HepG2 (cell line): ENCODE results near the gene NRAP. TPM values are rescaled to one million over a fixed set of nuclear protein-coding genes. Genes with fewer than 3 reads are reported as not detected.

ENCODE experiments used
- BCL6 ChIP-seq: IDR thresholded peaks from 2 replicates; pipeline ENCODE4 v1.6.1; 2016; ENCODE audit warnings: missing genetic modification reagents, missing compliant biosample characterization
- CBX1 ChIP-seq: IDR thresholded peaks from one replicate; pipeline ENCODE4 v1.6.1; 2016; ENCODE audit warnings: antibody characterized with exemption, low read depth
- HOXA7 ChIP-seq: sonication (generic); formaldehyde crosslinking; IDR thresholded peaks from 2 replicates; pipeline ENCODE4 v1.8.1; 2022; ENCODE audit warnings: mild to moderate bottlenecking, missing genetic modification reagents, moderate library complexity
- RCOR2 ChIP-seq: IDR thresholded peaks from 2 replicates; pipeline ENCODE4 v1.6.1; 2016; ENCODE audit warnings: missing biosample characterization, missing genetic modification reagents
- REPIN1 ChIP-seq: sonication (generic); formaldehyde crosslinking; IDR thresholded peaks from 2 replicates; pipeline ENCODE4 v1.8.0; 2022; ENCODE audit warnings: missing genetic modification reagents, low read depth, mild to moderate bottlenecking, borderline replicate concordance
- ZFP36L1 ChIP-seq: sonication (generic); formaldehyde crosslinking; IDR thresholded peaks from 2 replicates; pipeline ENCODE4 v1.8.0; 2022; ENCODE audit warnings: mild to moderate bottlenecking, missing genetic modification reagents, moderate library complexity
- ZMYM4 ChIP-seq: sonication (generic); formaldehyde crosslinking; IDR thresholded peaks from 2 replicates; pipeline ENCODE4 v1.8.1; 2023; ENCODE audit warnings: mild to moderate bottlenecking, missing genetic modification reagents
- ZNF260 ChIP-seq: sonication (generic); formaldehyde crosslinking; IDR thresholded peaks from 2 replicates; pipeline ENCODE4 v1.4.0; 2020; ENCODE audit warnings: missing genetic modification reagents, low read depth, mild to moderate bottlenecking, borderline replicate concordance
- ZNF629 ChIP-seq: sonication (generic); formaldehyde crosslinking; conservative IDR thresholded peaks from 2 replicates; pipeline ENCODE4 v1.5.0; 2020; ENCODE audit warnings: missing genetic modification reagents
- ZNF816 ChIP-seq: sonication (generic); formaldehyde crosslinking; IDR thresholded peaks from 2 replicates; pipeline ENCODE4 v1.8.0; 2022; ENCODE audit warnings: missing genetic modification reagents, mild to moderate bottlenecking, borderline replicate concordance
- polyA plus RNA-seq, 8 experiments: library from polyadenylated mRNA; depleted of rRNA in 3 of 8; stranded (reverse) in 7 of 8; unstranded in 1 of 8; fragments of >200 nt; fragmentation: Illumina TruSeq in 4 of 8; extraction: Trizol in 4 of 8; gene quantifications; 2 replicates each; pipeline versions ENCODE4 v1.2.1 to v1.2.3, GENCODE V29; 2011 to 2016; ENCODE audit warnings: low read depth in 4 of 8, missing spikeins in 1 of 8, mixed read lengths in 1 of 8; ENCODE audit not compliant: insufficient read depth in 1 of 8
- total RNA-seq, 5 experiments: library from RNA; depleted of rRNA; stranded (reverse); fragments of >200 nt; fragmentation: Illumina TruSeq; extraction: Trizol; gene quantifications; 2 replicates each; pipeline ENCODE4 v1.2.3, GENCODE V29; 2016; ENCODE audit warnings: low read depth in 1 of 5
- TF ChIP-seq, protein P1 (sequence below): sonication (generic); formaldehyde crosslinking; IDR thresholded peaks from one replicate; pipeline ENCODE4 v1.5.1; 2020; ENCODE audit warnings: mild to moderate bottlenecking, missing genetic modification reagents; ENCODE audit errors: not compliant biosample characterization
- TF ChIP-seq, protein P2 (sequence below): sonication (generic); formaldehyde crosslinking; IDR thresholded peaks from 2 replicates; pipeline ENCODE4 v1.4.0; 2020; ENCODE audit warnings: missing genetic modification reagents
- TF ChIP-seq, protein P3 (sequence below): sonication (generic); formaldehyde crosslinking; IDR thresholded peaks from 2 replicates; pipeline ENCODE4 v1.9.0; 2022; ENCODE audit warnings: missing genetic modification reagents, mild to moderate bottlenecking, borderline replicate concordance
- TF ChIP-seq, protein P4 (sequence below): sonication (generic); formaldehyde crosslinking; IDR thresholded peaks from 2 replicates; pipeline ENCODE4 v1.5.0; 2020; ENCODE audit warnings: mild to moderate bottlenecking, missing genetic modification reagents

NRAP gene
- total and polyA plus RNA-seq, 2 of the 13 experiments (the other 11 are each of a cell fraction or from before 2014, with no cell fraction given), result not detected

DNA sequence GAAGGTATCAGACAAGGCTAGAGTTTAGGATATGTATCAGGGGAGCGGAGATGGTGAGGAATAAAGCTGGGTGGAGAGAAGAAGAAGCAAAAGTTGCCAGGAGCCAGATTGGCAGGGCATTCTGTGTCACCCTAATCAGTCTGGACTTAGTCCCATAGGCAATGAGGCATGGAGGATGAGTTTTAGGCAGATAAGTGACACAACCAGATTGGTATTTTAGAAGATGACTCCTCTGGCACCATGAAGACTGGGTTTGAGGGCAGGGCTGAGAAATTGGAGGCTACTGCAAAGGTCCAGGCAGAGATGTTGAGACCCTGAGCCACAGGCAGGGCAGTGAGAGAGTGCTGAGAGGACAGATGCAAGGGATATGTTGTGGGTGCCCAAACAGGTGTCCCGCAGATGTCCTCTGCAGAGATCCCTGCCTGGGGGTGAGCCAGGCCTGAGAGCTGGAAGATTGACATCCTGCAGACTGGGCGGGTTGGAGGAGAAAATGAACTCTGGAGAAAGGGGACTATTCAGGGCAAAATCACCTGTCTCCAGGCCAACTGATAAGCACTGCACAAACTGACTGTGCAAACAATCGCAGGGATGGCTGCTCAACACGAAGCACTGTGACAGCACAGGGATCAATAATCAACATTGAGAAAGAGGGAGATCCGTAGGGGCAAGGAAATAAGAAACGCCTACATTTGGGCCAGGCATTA lies 122.8 kb downstream of the NRAP start (continued):
- TF ChIP-seq, protein P1, sequence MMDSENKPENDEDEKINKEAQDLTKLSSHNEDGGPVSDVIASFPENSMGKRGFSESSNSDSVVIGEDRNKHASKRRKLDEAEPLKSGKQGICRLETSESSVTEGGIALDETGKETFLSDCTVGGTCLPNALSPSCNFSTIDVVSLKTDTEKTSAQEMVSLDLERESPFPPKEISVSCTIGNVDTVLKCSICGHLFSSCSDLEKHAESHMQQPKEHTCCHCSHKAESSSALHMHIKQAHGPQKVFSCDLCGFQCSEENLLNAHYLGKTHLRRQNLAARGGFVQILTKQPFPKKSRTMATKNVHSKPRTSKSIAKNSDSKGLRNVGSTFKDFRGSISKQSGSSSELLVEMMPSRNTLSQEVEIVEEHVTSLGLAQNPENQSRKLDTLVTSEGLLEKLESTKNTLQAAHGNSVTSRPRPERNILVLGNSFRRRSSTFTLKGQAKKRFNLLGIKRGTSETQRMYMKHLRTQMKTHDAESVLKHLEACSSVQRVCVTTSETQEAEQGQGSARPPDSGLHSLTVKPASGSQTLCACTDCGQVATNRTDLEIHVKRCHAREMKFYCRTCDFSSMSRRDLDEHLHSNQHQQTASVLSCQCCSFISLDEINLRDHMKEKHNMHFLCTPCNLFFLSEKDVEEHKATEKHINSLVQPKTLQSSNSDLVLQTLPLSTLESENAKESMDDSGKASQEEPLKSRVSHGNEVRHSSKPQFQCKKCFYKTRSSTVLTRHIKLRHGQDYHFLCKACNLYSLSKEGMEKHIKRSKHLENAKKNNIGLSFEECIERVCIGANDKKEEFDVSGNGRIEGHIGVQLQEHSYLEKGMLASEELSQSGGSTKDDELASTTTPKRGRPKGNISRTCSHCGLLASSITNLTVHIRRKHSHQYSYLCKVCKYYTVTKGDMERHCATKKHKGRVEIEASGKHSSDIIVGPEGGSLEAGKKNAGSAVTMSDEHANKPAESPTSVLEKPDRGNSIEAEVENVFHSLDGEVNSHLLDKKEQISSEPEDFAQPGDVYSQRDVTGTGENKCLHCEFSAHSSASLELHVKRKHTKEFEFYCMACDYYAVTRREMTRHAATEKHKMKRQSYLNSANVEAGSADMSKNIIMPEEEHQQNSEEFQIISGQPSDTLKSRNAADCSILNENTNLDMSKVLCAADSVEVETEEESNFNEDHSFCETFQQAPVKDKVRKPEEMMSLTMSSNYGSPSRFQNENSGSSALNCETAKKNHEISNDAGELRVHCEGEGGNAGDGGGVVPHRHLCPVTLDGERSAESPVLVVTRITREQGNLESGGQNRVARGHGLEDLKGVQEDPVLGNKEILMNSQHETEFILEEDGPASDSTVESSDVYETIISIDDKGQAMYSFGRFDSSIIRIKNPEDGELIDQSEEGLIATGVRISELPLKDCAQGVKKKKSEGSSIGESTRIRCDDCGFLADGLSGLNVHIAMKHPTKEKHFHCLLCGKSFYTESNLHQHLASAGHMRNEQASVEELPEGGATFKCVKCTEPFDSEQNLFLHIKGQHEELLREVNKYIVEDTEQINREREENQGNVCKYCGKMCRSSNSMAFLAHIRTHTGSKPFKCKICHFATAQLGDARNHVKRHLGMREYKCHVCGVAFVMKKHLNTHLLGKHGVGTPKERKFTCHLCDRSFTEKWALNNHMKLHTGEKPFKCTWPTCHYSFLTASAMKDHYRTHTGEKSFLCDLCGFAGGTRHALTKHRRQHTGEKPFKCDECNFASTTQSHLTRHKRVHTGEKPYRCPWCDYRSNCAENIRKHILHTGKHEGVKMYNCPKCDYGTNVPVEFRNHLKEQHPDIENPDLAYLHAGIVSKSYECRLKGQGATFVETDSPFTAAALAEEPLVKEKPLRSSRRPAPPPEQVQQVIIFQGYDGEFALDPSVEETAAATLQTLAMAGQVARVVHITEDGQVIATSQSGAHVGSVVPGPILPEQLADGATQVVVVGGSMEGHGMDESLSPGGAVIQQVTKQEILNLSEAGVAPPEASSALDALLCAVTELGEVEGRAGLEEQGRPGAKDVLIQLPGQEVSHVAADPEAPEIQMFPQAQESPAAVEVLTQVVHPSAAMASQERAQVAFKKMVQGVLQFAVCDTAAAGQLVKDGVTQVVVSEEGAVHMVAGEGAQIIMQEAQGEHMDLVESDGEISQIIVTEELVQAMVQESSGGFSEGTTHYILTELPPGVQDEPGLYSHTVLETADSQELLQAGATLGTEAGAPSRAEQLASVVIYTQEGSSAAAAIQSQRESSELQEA, result no peak
- TF ChIP-seq, protein P2, sequence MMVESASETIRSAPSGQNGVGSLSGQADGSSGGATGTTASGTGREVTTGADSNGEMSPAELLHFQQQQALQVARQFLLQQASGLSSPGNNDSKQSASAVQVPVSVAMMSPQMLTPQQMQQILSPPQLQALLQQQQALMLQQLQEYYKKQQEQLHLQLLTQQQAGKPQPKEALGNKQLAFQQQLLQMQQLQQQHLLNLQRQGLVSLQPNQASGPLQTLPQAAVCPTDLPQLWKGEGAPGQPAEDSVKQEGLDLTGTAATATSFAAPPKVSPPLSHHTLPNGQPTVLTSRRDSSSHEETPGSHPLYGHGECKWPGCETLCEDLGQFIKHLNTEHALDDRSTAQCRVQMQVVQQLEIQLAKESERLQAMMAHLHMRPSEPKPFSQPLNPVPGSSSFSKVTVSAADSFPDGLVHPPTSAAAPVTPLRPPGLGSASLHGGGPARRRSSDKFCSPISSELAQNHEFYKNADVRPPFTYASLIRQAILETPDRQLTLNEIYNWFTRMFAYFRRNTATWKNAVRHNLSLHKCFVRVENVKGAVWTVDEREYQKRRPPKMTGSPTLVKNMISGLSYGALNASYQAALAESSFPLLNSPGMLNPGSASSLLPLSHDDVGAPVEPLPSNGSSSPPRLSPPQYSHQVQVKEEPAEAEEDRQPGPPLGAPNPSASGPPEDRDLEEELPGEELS (CRISPR knock-in tag), result peak; percentile 41; the same call in 1 of the 2 replicates
- TF ChIP-seq, protein P3, sequence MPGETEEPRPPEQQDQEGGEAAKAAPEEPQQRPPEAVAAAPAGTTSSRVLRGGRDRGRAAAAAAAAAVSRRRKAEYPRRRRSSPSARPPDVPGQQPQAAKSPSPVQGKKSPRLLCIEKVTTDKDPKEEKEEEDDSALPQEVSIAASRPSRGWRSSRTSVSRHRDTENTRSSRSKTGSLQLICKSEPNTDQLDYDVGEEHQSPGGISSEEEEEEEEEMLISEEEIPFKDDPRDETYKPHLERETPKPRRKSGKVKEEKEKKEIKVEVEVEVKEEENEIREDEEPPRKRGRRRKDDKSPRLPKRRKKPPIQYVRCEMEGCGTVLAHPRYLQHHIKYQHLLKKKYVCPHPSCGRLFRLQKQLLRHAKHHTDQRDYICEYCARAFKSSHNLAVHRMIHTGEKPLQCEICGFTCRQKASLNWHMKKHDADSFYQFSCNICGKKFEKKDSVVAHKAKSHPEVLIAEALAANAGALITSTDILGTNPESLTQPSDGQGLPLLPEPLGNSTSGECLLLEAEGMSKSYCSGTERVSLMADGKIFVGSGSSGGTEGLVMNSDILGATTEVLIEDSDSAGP, result no peak
- TF ChIP-seq ZNF629 (CRISPR knock-in tag), result peak; percentile 45
- TF ChIP-seq ZNF260 (CRISPR knock-in tag), result no peak
- TF ChIP-seq HOXA7 (CRISPR knock-in tag), result no peak
- TF ChIP-seq CBX1, result no peak
- 0 out of 2 replicates have a peak, but pooled peaks have one; percentile 60 for TF ChIP-seq ZMYM4 (CRISPR knock-in tag)
- TF ChIP-seq ZFP36L1, result no peak
- peak; percentile 53; the same call in 1 of the 2 replicates for TF ChIP-seq RCOR2 (CRISPR knock-in tag)
- peak; percentile 70 for TF ChIP-seq BCL6 (CRISPR knock-in tag)
- peak; percentile 37; the same call in 1 of the 2 replicates for TF ChIP-seq REPIN1 (CRISPR knock-in tag)
- peak; percentile 43; the same call in 1 of the 2 replicates for TF ChIP-seq ZNF816
- TF ChIP-seq, protein P4, sequence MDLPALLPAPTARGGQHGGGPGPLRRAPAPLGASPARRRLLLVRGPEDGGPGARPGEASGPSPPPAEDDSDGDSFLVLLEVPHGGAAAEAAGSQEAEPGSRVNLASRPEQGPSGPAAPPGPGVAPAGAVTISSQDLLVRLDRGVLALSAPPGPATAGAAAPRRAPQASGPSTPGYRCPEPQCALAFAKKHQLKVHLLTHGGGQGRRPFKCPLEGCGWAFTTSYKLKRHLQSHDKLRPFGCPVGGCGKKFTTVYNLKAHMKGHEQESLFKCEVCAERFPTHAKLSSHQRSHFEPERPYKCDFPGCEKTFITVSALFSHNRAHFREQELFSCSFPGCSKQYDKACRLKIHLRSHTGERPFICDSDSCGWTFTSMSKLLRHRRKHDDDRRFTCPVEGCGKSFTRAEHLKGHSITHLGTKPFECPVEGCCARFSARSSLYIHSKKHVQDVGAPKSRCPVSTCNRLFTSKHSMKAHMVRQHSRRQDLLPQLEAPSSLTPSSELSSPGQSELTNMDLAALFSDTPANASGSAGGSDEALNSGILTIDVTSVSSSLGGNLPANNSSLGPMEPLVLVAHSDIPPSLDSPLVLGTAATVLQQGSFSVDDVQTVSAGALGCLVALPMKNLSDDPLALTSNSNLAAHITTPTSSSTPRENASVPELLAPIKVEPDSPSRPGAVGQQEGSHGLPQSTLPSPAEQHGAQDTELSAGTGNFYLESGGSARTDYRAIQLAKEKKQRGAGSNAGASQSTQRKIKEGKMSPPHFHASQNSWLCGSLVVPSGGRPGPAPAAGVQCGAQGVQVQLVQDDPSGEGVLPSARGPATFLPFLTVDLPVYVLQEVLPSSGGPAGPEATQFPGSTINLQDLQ (CRISPR knock-in tag), result no peak
